Osteocyte (in vitro differentiated cells): ENCODE results near the gene KDM2B. TPM values are rescaled to one million over a fixed set of nuclear protein-coding genes. Genes with fewer than 3 reads are reported as not detected.

Experiments used
- DNase-seq: peaks from one replicate; pipeline ENCODE4 v3.0.0; 2021; ENCODE audit warnings: mixed read lengths; ENCODE audit not compliant: unreplicated experiment; ENCODE audit errors: extremely low spot score
- H3K27ac Mint-ChIP-seq: one replicate; pipeline ENCODE4 v1.8.0; 2021; ENCODE audit warnings: mild to moderate bottlenecking, mixed read lengths; ENCODE audit not compliant: unreplicated experiment
- H3K27me3 Mint-ChIP-seq: one replicate; pipeline ENCODE4 v1.8.0; 2021; ENCODE audit warnings: mixed read lengths; ENCODE audit not compliant: unreplicated experiment
- H3K36me3 Mint-ChIP-seq: one replicate; pipeline ENCODE4 v1.8.0; 2021; ENCODE audit warnings: mixed read lengths; ENCODE audit not compliant: unreplicated experiment
- H3K4me1 Mint-ChIP-seq: one replicate; pipeline ENCODE4 v1.8.0; 2021; ENCODE audit warnings: mixed read lengths; ENCODE audit not compliant: unreplicated experiment
- H3K4me3 Mint-ChIP-seq: one replicate; pipeline ENCODE4 v1.8.0; 2021; ENCODE audit warnings: mild to moderate bottlenecking, moderate library complexity, mixed read lengths; ENCODE audit not compliant: unreplicated experiment
- H3K9me3 Mint-ChIP-seq: one replicate; pipeline ENCODE4 v1.8.0; 2021; ENCODE audit warnings: mixed read lengths; ENCODE audit not compliant: unreplicated experiment
- CTCF ChIP-seq: fragments of 200-600 bp; sonication (generic); IDR thresholded peaks from 2 replicates; pipeline ENCODE4 v1.5.0; 2021; ENCODE audit warnings: antibody characterized with exemption, mild to moderate bottlenecking, moderate library complexity
- total RNA-seq: library from RNA; stranded (reverse); gene quantifications from 2 replicates; pipeline ENCODE4 v1.2.1, GENCODE V29; 2021

The KDM2B gene
- total RNA-seq, 1 donor from 2014 or later: 31.9 TPM

DNA sequence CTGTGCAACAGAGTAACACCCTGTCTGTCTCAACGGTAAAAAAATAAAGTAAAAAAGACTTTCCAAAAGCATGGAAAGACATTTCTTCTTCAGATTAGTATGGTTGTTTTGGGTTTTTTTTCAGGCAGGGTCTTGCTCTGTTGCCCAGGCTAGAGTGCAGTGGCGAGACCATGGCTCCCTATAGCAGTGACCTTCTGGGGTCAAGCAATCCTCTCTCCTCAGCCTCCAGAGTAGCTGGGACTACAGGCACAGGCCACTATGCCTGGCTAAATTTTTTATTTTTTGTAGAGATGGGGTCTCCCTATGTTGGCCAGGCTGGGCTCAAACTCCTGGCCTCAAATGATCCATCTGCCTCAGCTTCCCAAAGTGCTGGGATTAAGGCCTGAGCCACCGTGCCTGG, 72.8 kb downstream of the KDM2B start:
- Mint-ChIP-seq H3K9me3 (no peaks in the 10 kb centered on the region), H3K27ac (no peak overlapping the region), H3K27me3 (no peaks in the 10 kb centered on the region), H3K4me3 (no peak overlapping the region), H3K4me1 (no peaks in the 10 kb centered on the region), H3K36me3 (peaks cover 11% of the 10 kb centered on the region)
- no peak for TF ChIP-seq CTCF
- no peak for DNase-seq

DNA sequence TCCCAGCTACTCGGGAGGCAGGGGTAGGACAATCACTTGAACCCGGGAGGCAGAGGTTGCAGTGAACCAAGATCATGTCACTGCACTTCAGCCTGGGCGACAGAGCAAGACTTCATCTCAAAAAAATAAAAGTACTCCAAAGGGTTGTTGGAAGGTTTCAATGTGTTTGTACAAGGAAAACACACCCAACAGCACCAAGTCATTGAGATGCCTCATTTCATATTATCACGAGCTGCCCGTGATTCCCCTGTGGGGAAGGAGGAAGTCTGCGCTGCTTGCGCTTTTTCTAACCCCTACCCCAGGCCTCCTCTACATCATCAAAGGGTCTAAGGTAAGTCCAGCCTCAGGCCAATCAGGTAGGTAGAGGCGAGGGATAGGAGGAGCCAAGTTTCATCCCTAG, 73.6 kb downstream of the KDM2B start:
- no peak for TF ChIP-seq CTCF
- no peaks in the 10 kb centered on the region for H3K9me3 Mint-ChIP-seq
- H3K4me1 Mint-ChIP-seq: no peaks in the 10 kb centered on the region
- H3K27ac Mint-ChIP-seq: no peak overlapping the region
- no peak overlapping the region for H3K4me3 Mint-ChIP-seq
- peaks cover 11% of the 10 kb centered on the region for H3K36me3 Mint-ChIP-seq
- H3K27me3 Mint-ChIP-seq: no peaks in the 10 kb centered on the region
- DNase-seq: no peak

DNA sequence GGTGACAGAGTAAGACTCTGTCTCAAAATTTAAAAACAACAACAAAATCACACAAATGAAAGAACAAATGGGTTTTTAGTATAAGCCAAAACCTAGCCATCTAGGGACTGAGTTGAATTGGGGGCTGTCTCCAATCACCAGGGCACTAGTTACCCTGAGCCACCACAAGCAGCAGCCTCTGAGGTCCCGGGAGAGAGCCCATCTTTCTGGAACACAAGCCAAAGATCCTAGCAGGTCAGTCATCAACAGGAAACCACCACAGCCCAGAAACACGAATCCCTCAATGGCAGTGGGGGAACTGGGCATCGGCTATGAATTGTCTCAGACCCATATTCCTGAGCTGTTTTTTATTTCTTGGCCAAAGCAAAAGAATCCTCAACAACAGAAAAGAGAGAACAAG, 75.3 kb downstream of the KDM2B start:
- TF ChIP-seq CTCF: no peak
- no peak overlapping the region for H3K4me3 Mint-ChIP-seq
- no peak overlapping the region for H3K27ac Mint-ChIP-seq
- peaks cover 11% of the 10 kb centered on the region for H3K36me3 Mint-ChIP-seq
- H3K4me1 Mint-ChIP-seq: no peaks in the 10 kb centered on the region
- no peak for DNase-seq
- H3K9me3 Mint-ChIP-seq: no peaks in the 10 kb centered on the region
- H3K27me3 Mint-ChIP-seq: no peaks in the 10 kb centered on the region

DNA sequence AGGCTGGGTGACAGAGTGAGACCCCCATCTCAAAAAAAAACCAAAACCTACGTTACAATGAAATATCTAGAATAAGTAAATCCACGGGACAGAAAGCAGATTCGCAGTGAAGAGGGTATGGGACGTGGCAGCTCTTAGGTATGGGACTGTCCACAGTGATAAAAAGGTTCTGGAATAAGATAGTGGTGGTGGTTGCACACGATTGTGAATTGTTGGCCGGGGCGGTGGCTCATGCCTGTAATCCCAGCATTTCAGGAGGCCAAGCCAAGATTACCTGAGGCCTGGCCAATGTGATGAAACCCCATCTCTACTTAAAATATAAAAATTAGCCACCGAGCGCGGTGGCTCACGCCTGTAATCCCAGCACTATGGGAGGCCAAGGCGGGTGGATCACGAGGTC, 76.3 kb downstream of the KDM2B start:
- TF ChIP-seq CTCF: no peak
- H3K4me3 Mint-ChIP-seq: no peak overlapping the region
- H3K36me3 Mint-ChIP-seq: peaks cover 7% of the 10 kb centered on the region
- no peaks in the 10 kb centered on the region for H3K9me3 Mint-ChIP-seq
- H3K27ac Mint-ChIP-seq: no peak overlapping the region
- H3K27me3 Mint-ChIP-seq: no peaks in the 10 kb centered on the region
- peaks cover 5% of the 10 kb centered on the region for H3K4me1 Mint-ChIP-seq
- no peak for DNase-seq

DNA sequence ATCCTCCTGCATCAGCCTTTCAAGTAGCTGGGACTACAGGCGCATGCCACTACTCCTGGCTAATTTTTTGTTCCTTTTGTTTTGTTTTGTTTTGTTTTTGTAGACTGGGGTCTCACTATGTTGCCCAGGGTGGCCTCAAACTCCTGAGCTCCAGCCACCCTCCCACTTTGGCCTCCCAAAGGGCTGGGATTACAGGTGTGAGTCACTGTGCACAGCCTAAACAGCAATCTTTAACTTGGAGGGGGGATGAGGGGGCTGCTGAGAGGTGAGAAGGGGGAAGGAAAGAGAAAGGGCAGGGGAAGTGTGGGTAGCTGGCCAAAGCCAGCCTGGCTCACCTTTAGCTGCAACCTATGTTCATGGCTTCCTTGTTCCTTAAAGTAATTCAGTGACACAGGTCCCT, 77.4 kb downstream of the KDM2B start:
- no peaks in the 10 kb centered on the region for H3K27me3 Mint-ChIP-seq
- TF ChIP-seq CTCF: no peak
- H3K4me1 Mint-ChIP-seq: peaks cover 5% of the 10 kb centered on the region
- no peak for DNase-seq
- H3K36me3 Mint-ChIP-seq: peaks cover 3% of the 10 kb centered on the region
- H3K27ac Mint-ChIP-seq: no peak overlapping the region
- H3K4me3 Mint-ChIP-seq: no peak overlapping the region
- no peaks in the 10 kb centered on the region for H3K9me3 Mint-ChIP-seq
